Common myeloid progenitor, CD34-positive (primary cell): ENCODE data around the gene ACAD10.

ENCODE experiments used
- CTCF ChIA-PET: fragments of 350-600 bp; sonication (Branson Sonifier 250); formaldehyde crosslinking; loops from one replicate; lab custom pipeline; 2021; ENCODE audit warnings: antibody characterized with exemption; lab: Charles Lee
- POLR2A ChIA-PET: fragments of 350-600 bp; sonication (Branson Sonifier 250); formaldehyde crosslinking; loops from one replicate; lab custom pipeline; 2021; ENCODE audit warnings: antibody characterized with exemption; lab: Charles Lee
- DNase-seq, 3 donors: peaks; one replicate each; pipeline versions ENCODE4 v3.0.0 to v3.0.0-alpha.2; 2013
- H3K27ac ChIP-seq, 2 experiments: 1 replicate in 1 of 2; 2 replicates in 1 of 2; pipeline ENCODE4 v1.7.0; 2013; ENCODE audit warnings: inconsistent platforms in 2 of 2, low read length in 2 of 2, mild to moderate bottlenecking in 2 of 2, low read depth in 1 of 2, moderate library complexity in 1 of 2; ENCODE audit not compliant: severe bottlenecking in 2 of 2, insufficient read depth in 1 of 2, poor library complexity in 1 of 2
- H3K27me3 ChIP-seq, 5 experiments: replicated peaks in 2 of 5; 1 replicate in 3 of 5; 2 replicates in 2 of 5; pipeline versions ENCODE4 v1.6.1 to v1.7.0; 2013; ENCODE audit warnings: low read length in 4 of 5, mild to moderate bottlenecking in 2 of 5, moderate library complexity in 2 of 5, inconsistent platforms in 1 of 5; ENCODE audit not compliant: insufficient read depth in 5 of 5, control insufficient read depth in 4 of 5
- H3K36me3 ChIP-seq, 4 experiments: 1 replicate in 2 of 4; 2 replicates in 2 of 4; pipeline versions ENCODE4 v1.6.1 to v1.7.0; 2013; ENCODE audit warnings: low read length in 3 of 4, control low read depth in 1 of 4, mild to moderate bottlenecking in 1 of 4; ENCODE audit not compliant: control insufficient read depth in 4 of 4, insufficient read depth in 4 of 4
- H3K4me1 ChIP-seq, 4 experiments: 1 replicate in 3 of 4; 2 replicates in 1 of 4; pipeline versions ENCODE4 v1.6.1 to v1.7.1; 2013; ENCODE audit warnings: low read length in 3 of 4, mild to moderate bottlenecking in 3 of 4, control low read depth in 1 of 4, inconsistent platforms in 1 of 4, moderate library complexity in 1 of 4; ENCODE audit not compliant: control insufficient read depth in 4 of 4, insufficient read depth in 4 of 4; ENCODE audit errors: control extremely low read depth in 1 of 4
- H3K4me3 ChIP-seq, 7 experiments: 1 replicate in 4 of 7; 2 replicates in 3 of 7; pipeline versions ENCODE4 v1.5.1 to v1.7.0; 2013; ENCODE audit warnings: mild to moderate bottlenecking in 7 of 7, low read length in 6 of 7, moderate library complexity in 6 of 7, inconsistent platforms in 2 of 7, low read depth in 2 of 7, control low read depth in 1 of 7; ENCODE audit not compliant: insufficient read depth in 4 of 7, control insufficient read depth in 1 of 7; ENCODE audit errors: extremely low read depth in 1 of 7
- H3K9me3 ChIP-seq, 5 experiments: 1 replicate in 4 of 5; 2 replicates in 1 of 5; pipeline versions ENCODE4 v1.6.1 to v1.7.1; 2013; ENCODE audit warnings: low read length in 4 of 5, mild to moderate bottlenecking in 2 of 5, inconsistent platforms in 1 of 5, low read depth in 1 of 5, moderate library complexity in 1 of 5; ENCODE audit not compliant: control insufficient read depth in 4 of 5, insufficient read depth in 2 of 5; ENCODE audit errors: control extremely low read depth in 1 of 5
- WGBS: methylation state at CpG from one replicate; pipeline ENCODE4 v1.1.5; 2013; ENCODE audit not compliant: insufficient coverage; 5-methylcytosine and 5-hydroxymethylcytosine counted together

ACAD10 gene

DNA sequence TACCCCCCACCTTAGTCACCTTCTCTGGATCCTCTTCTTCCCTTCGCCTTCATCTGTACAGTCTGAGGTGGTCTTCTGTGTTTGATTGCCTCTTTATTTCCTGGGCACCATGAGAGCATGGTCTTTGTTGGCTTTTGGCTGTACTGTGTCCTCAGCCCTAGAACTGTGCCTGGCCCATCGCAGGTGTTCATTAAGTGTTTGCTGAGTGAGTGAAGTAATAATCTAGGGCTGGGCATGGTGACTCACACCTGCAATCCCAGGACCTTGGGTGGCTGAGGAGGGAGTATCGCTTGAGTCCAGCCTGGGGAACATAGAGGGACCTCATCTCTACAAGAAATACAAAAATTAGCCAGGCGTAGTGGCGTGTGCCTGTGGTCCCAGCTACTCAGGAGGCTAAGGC lies 94.8 kb downstream of the ACAD10 start:
- ChIA-PET CTCF (no interaction called here), POLR2A (no interaction called here)
- DNase-seq = no peak
- 100% methylated on average over 5 of the region's 5 CpGs for WGBS
- Histone ChIP-seq H3K9me3 (peaks cover 0 to 3% (median 0%) of the 10 kb centered on the region in 5 experiments), H3K27me3 (no peaks in the 10 kb centered on the region), H3K36me3 (peaks cover 9 to 46% (median 21%) of the 10 kb centered on the region in 4 experiments), H3K4me1 (peaks cover 0 to 28% (median 16%) of the 10 kb centered on the region in 4 experiments), H3K4me3 (no peak overlapping the region), H3K27ac (no peak overlapping the region)

DNA sequence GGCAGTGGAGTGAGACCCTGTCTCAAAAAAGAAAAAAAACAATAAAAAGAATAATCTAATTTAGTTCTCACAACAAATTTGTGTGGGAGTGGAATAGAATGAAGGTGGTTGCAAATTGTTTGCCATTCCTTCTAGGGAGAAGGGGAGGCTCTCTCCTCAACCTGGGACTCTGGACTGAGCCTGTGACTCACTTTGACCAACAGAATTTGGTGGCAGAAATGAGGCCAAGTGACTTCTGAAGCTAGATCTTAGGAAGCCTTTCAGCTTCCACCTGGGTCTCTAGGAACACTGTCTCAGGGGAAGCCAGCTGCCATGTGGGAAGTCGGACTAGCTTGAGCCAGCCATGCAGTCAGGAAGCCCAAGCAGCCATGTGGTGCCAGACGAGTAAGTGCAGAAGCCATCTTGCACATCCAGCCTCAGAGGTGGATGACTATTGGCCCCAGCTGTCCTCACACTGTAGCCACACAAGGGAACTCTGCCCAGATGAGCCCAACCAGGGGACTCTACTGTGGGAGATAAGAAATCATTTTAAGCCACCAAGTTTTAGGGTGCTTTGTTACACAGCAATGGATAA lies 95.3 kb downstream of the ACAD10 start:
- no peak for DNase-seq
- peaks cover 9 to 48% (median 21%) of the 10 kb centered on the region in 4 experiments for H3K36me3 ChIP-seq
- no peak overlapping the region for H3K27ac ChIP-seq
- ChIA-PET POLR2A (no interaction called here), CTCF (interaction anchor here (1.1 to 1.4 kb wide), 2 partner anchors 24 to 32 kb away, joined by 3 read pairs; no protein-coding TSS in a partner anchor)
- peaks cover 0 to 22% (median 10%) of the 10 kb centered on the region in 4 experiments for H3K4me1 ChIP-seq
- H3K4me3 ChIP-seq = no peak overlapping the region
- peaks cover 0 to 3% (median 0%) of the 10 kb centered on the region in 5 experiments for H3K9me3 ChIP-seq
- no peaks in the 10 kb centered on the region for H3K27me3 ChIP-seq
- 95% methylated on average over 2 of the region's 2 CpGs for WGBS

DNA sequence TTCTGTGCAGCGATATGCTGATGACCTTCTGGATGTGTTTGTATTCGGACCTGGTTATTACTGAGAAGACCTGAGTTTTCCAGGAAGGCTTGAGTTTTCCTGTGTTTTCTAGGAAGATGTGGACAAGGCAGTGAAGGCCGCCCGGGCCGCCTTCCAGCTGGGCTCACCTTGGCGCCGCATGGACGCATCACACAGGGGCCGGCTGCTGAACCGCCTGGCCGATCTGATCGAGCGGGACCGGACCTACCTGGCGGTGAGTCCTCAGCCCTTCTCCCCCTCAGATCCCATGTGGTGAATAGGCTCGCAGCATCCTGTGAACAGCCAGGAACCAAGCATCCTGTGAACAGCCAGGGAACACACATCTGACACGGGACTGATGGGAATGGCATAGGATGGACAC lies 97.2 kb downstream of the ACAD10 start:
- Histone ChIP-seq H3K27me3 (no peaks in the 10 kb centered on the region), H3K36me3 (peaks cover 9 to 55% (median 24%) of the 10 kb centered on the region in 4 experiments), H3K9me3 (peaks cover 0 to 3% (median 0%) of the 10 kb centered on the region in 5 experiments), H3K27ac (no peak overlapping the region), H3K4me3 (no peak overlapping the region), H3K4me1 (peaks cover 0 to 8% (median 5%) of the 10 kb centered on the region in 4 experiments)
- CTCF ChIA-PET = no interaction called here
- 96% methylated on average over 16 of the region's 17 CpGs for WGBS
- DNase-seq = no peak
- POLR2A ChIA-PET = no interaction called here

DNA sequence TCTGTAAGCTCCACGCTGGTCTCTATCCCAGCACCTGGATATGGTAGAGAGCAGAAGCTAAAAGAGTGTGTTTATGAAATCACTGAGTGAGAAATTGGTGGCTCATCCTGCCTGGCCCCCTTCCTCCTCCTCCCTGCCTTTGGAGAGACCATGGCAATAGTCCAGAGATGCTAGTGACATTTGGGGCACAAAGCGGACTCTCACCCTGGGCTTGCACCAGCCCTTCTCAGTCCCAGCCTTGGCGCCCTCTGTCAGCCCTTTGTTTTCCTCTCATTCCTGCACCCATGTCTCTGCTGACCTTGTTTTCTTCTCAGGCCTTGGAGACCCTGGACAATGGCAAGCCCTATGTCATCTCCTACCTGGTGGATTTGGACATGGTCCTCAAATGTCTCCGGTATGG lies 99.1 kb downstream of the ACAD10 start:
- H3K4me1 ChIP-seq = peaks cover 0 to 8% (median 5%) of the 10 kb centered on the region in 4 experiments
- ChIA-PET CTCF (interaction anchor here (1.1 to 7.6 kb wide), 3 partner anchors 10 to 32 kb away, joined by 4 to 61 read pairs (median 4); no protein-coding TSS in a partner anchor), POLR2A (no interaction called here)
- no peak for DNase-seq
- no peak overlapping the region for H3K4me3 ChIP-seq
- H3K27ac ChIP-seq = no peak overlapping the region
- no peaks in the 10 kb centered on the region for H3K27me3 ChIP-seq
- WGBS = 100% methylated on average over 3 of the region's 4 CpGs
- peaks cover 0 to 3% (median 0%) of the 10 kb centered on the region in 5 experiments for H3K9me3 ChIP-seq
- H3K36me3 ChIP-seq = peaks cover 13 to 67% (median 29%) of the 10 kb centered on the region in 4 experiments

DNA sequence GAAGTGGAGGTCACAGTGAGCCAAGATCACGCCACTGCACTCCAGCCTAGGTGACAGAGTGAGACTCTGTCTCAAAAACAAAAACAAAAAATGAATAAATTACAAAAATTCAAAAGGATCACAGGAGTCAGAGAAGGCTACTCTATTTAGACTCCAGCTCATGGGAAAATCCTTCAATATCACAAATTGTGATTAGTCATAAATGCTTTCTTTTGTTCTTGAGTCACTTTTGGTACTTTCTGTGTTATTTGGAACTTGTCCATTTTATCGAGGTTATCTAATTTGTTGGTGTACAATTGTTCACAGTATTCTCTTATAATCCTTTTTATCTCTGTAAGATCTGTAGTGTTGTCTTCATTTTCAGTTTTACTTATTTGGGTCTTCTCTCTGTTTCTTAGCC lies 99.8 kb downstream of the ACAD10 start:
- Histone ChIP-seq H3K9me3 (peaks cover 0 to 3% (median 0%) of the 10 kb centered on the region in 5 experiments), H3K36me3 (peaks cover 20 to 70% (median 35%) of the 10 kb centered on the region in 4 experiments), H3K4me1 (peaks cover 0 to under 1% (median 0%) of the 10 kb centered on the region in 4 experiments), H3K4me3 (no peak overlapping the region), H3K27ac (no peak overlapping the region), H3K27me3 (no peaks in the 10 kb centered on the region)
- whole genome bisulfite sequencing = 100% methylated on average over 1 of the region's 2 CpGs
- ChIA-PET CTCF (interaction anchor here (1.8 to 7.6 kb wide), 2 partner anchors 17 to 32 kb away, joined by 4 to 61 read pairs; no protein-coding TSS in a partner anchor), POLR2A (no interaction called here)
- DNase-seq = no peak

DNA sequence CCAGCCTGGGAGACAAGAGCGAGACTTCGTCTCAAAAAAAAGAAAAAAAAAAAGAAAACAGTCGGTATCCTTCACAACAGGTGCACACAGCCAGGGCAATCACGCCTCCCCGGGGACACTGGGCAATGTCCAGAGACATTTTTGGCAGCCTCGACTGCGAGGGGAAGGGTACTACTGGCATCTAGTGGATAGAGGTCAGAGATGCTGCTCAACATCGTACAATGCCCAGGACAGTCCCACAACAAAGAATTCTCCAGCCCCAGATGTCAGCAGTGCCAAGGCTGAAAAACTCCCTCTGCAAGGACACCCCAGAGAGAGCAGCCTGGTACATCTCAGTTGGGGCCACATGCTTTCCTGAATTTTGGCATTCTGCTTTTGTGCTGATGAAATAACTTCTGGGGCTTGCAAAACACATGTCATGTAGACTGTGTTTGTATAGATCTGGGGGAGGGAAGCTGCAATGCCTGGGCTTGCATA lies 102.4 kb downstream of the ACAD10 start:
- DNase-seq = peak in 2 of 3 donors; percentile 28 to 31
- ChIA-PET POLR2A (interaction anchor here (0.6 to 1.4 kb wide), 2 partner anchors 55 to 93 kb away, joined by 3 to 4 read pairs; no protein-coding TSS in a partner anchor), CTCF (interaction anchor here (0.6 to 7.6 kb wide), 7 partner anchors 12 to 363 kb away, joined by 3 to 61 read pairs (median 4); no protein-coding TSS in a partner anchor)
- 90% methylated on average over 6 of the region's 8 CpGs for WGBS
- no peaks in the 10 kb centered on the region for H3K4me1 ChIP-seq
- no peak overlapping the region for H3K4me3 ChIP-seq
- H3K27me3 ChIP-seq = no peaks in the 10 kb centered on the region
- H3K27ac ChIP-seq = no peak overlapping the region
- no peaks in the 10 kb centered on the region for H3K9me3 ChIP-seq
- peaks cover 19 to 79% (median 46%) of the 10 kb centered on the region in 4 experiments for H3K36me3 ChIP-seq

DNA sequence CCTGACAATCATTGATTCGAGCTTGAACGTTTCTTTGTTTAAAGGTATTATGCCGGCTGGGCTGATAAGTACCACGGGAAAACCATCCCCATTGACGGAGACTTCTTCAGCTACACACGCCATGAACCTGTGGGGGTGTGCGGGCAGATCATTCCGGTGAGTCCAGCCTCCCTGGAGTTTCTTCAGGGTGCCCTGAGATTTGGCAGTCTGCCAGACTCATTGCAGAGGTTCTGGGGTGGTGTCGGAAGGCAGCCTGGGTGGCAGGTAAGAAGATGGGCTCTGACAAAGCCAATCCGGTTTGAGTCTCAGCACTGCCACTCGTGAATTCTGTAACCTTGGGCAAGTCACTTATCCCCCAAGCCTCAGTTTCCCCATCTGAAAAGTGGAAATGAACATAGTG lies 103.9 kb downstream of the ACAD10 start:
- Histone ChIP-seq H3K36me3 (peaks cover 21 to 74% (median 41%) of the 10 kb centered on the region in 4 experiments), H3K4me1 (no peaks in the 10 kb centered on the region), H3K27me3 (no peaks in the 10 kb centered on the region), H3K9me3 (no peaks in the 10 kb centered on the region), H3K27ac (no peak overlapping the region), H3K4me3 (no peak overlapping the region)
- CTCF ChIA-PET = interaction anchor here (1.0 to 7.6 kb wide), 3 partner anchors 8 to 36 kb away, joined by 3 to 61 read pairs (median 4); no protein-coding TSS in a partner anchor
- DNase-seq = no peak
- 92% methylated on average over 11 of the region's 11 CpGs for WGBS
- POLR2A ChIA-PET = no interaction called here
